HCT116 (cell line): ENCODE measurements around the gene ATG10. TPM values are rescaled to one million over a fixed set of nuclear protein-coding genes. Genes with fewer than 3 reads are reported as not detected.

ENCODE experiments used
- ATAC-seq: fragments of 200-7000 bp; cut with Tn5 transposase; 2 replicates; pipeline ENCODE4 v1.9.1; 2020; ENCODE audit warnings: mild to moderate bottlenecking, moderate library complexity
- BruUV-seq: library from RNA; stranded (reverse); fragments of 400-500 nt; replicated peaks from 2 replicates; lab custom pipeline; 2021; lab: Mats Ljungman, UMichigan
- CTCF ChIA-PET: fragments of 300-600 bp; sonication (Branson Sonifier 250); formaldehyde crosslinking; loops from one replicate; lab custom pipeline; 2021; ENCODE audit warnings: antibody characterized with exemption; lab: Charles Lee
- POLR2A ChIA-PET: fragments of 300-600, 350-600 bp; sonication (Branson Sonifier 250); formaldehyde crosslinking; loops from one replicate; lab custom pipeline; 2021; ENCODE audit warnings: antibody characterized with exemption; lab: Charles Lee
- RAD21 ChIA-PET, 2 experiments: fragments of 300-600 bp; sonication (Branson Sonifier 250); formaldehyde crosslinking; loops; one replicate each; lab custom pipeline; 2023; ENCODE audit warnings: low total read pairs in 2 of 2; ENCODE audit not compliant: uncharacterized antibody in 2 of 2, unreplicated experiment in 2 of 2, low non-redundant PET in 1 of 2; lab: Charles Lee
- DNase-seq: peaks from one replicate; pipeline ENCODE4 v3.0.0-alpha.2; 2010; ENCODE audit warnings: low read depth, low spot score
- H2AFZ ChIP-seq: fragments of 200-600 bp; shearing (Covaris generic), sonication (generic); 2 replicates; pipeline ENCODE4 v1.6.1; 2017; ENCODE audit warnings: low read depth, mixed run types, mixed read lengths, antibody characterized with exemption, low read length; ENCODE audit not compliant: poor library complexity, severe bottlenecking
- H3K27ac ChIP-seq: 2 replicates; pipeline ENCODE4 v1.5.1; 2012; ENCODE audit warnings: low read depth, low read length
- H3K27me3 ChIP-seq: fragments of 200-600 bp; sonication (generic); 2 replicates; pipeline ENCODE4 v1.6.1; 2016; ENCODE audit warnings: mixed run types, low read length, mixed read lengths; ENCODE audit not compliant: insufficient read depth
- H3K36me3 ChIP-seq, 2 experiments: fragments of 200-500 bp in 1 of 2; fragments of 200-600 bp in 1 of 2; sonication (Bioruptor generic) in 1 of 2; sonication (generic) in 1 of 2; 2 replicates each; pipeline versions ENCODE4 v1.5.1 to v1.6.1; 2014 to 2016; ENCODE audit warnings: low read length in 2 of 2, inconsistent platforms in 1 of 2, mixed read lengths in 1 of 2, mixed run types in 1 of 2; ENCODE audit not compliant: insufficient read depth in 2 of 2, control insufficient read depth in 1 of 2
- H3K4me1 ChIP-seq, 2 experiments: fragments of 200-600 bp in 1 of 2; sonication (generic) in 1 of 2; 2 replicates each; pipeline versions ENCODE4 v1.5.1 to v1.6.1; 2012 to 2017; ENCODE audit warnings: low read length in 2 of 2, inconsistent platforms in 1 of 2, mild to moderate bottlenecking in 1 of 2, mixed read lengths in 1 of 2, mixed run types in 1 of 2, moderate library complexity in 1 of 2; ENCODE audit not compliant: insufficient read depth in 2 of 2, control insufficient read depth in 1 of 2
- H3K4me2 ChIP-seq: fragments of 200-600 bp; sonication (generic); 2 replicates; pipeline ENCODE4 v1.6.1; 2017; ENCODE audit warnings: mixed run types, low read length, mixed read lengths
- H3K4me3 ChIP-seq, 2 experiments: fragments of 200-600 bp in 1 of 2; sonication (generic) in 1 of 2; replicated peaks in 1 of 2; 2 replicates each; pipeline ENCODE4 v1.5.1; 2011 to 2016; ENCODE audit warnings: low read length in 2 of 2, control low read depth in 1 of 2, low read depth in 1 of 2, mild to moderate bottlenecking in 1 of 2, mixed read lengths in 1 of 2, mixed run types in 1 of 2
- H3K79me2 ChIP-seq: fragments of 200-600 bp; sonication (generic); 2 replicates; pipeline ENCODE4 v1.6.1; 2017; ENCODE audit warnings: mild to moderate bottlenecking, mixed run types, low read length, moderate library complexity, mixed read lengths; ENCODE audit not compliant: insufficient read depth
- H3K9ac ChIP-seq: fragments of 200-600 bp; sonication (generic); 2 replicates; pipeline ENCODE4 v1.6.1; 2016; ENCODE audit warnings: low read length, mixed read lengths
- H3K9me2 ChIP-seq: fragments of 200-600 bp; sonication (generic), shearing (Covaris generic); 2 replicates; pipeline ENCODE4 v1.6.1; 2017; ENCODE audit warnings: mixed run types, mild to moderate bottlenecking, moderate library complexity; ENCODE audit not compliant: insufficient read depth
- H3K9me3 ChIP-seq, 2 experiments: fragments of 200-500 bp in 1 of 2; fragments of 200-600 bp in 1 of 2; sonication (Bioruptor generic) in 1 of 2; sonication (generic) in 1 of 2; 2 replicates each; pipeline ENCODE4 v1.6.1; 2014 to 2017; ENCODE audit warnings: low read length in 2 of 2, mixed read lengths in 2 of 2, inconsistent platforms in 1 of 2, low read depth in 1 of 2, mild to moderate bottlenecking in 1 of 2, mixed run types in 1 of 2, moderate library complexity in 1 of 2; ENCODE audit not compliant: control insufficient read depth in 1 of 2, insufficient read depth in 1 of 2
- H4K20me1 ChIP-seq: fragments of 200-600 bp; sonication (generic), shearing (Covaris generic); 2 replicates; pipeline ENCODE4 v1.6.1; 2017; ENCODE audit warnings: mixed run types, mild to moderate bottlenecking, moderate library complexity; ENCODE audit not compliant: insufficient read depth
- CEBPB ChIP-seq: IDR thresholded peaks from 2 replicates; pipeline ENCODE4 v1.6.1; 2012; ENCODE audit warnings: low read depth
- CTCF ChIP-seq, 3 experiments: fragments of 200-600 bp in 1 of 3; sonication (generic) in 1 of 3; IDR thresholded peaks in 2 of 3; conservative IDR thresholded peaks in 1 of 3; 2 replicates each; pipeline ENCODE4 v1.5.1; 2012 to 2017; ENCODE audit warnings: low read depth in 2 of 3, low read length in 2 of 3, antibody characterized with exemption in 1 of 3, borderline replicate concordance in 1 of 3, control low read depth in 1 of 3, mild to moderate bottlenecking in 1 of 3, mixed read lengths in 1 of 3, mixed run types in 1 of 3, moderate library complexity in 1 of 3; ENCODE audit not compliant: insufficient read depth in 1 of 3
- EGR1 ChIP-seq: IDR thresholded peaks from 2 replicates; pipeline ENCODE4 v1.6.1; 2012; ENCODE audit warnings: low read depth
- ELF1 ChIP-seq: IDR thresholded peaks from 2 replicates; pipeline ENCODE4 v1.6.1; 2012; ENCODE audit warnings: low read depth, borderline replicate concordance
- EZH2 ChIP-seq: fragments of 200-600 bp; sonication (generic); IDR thresholded peaks from 2 replicates; pipeline ENCODE4 v1.6.1; 2017; ENCODE audit warnings: antibody characterized with exemption, mixed run types
- EZH2phosphoT487 ChIP-seq: fragments of 200-600 bp; IDR thresholded peaks from 2 replicates; pipeline ENCODE4 v1.6.1; 2018; ENCODE audit warnings: antibody characterized with exemption, borderline replicate concordance
- FOSL1 ChIP-seq: IDR thresholded peaks from 2 replicates; pipeline ENCODE4 v1.6.1; 2012; ENCODE audit warnings: low read depth
- MAX ChIP-seq: IDR thresholded peaks from 2 replicates; pipeline ENCODE4 v1.6.1; 2012
- POLR2A ChIP-seq: IDR thresholded peaks from 2 replicates; pipeline ENCODE4 v1.7.0; 2011; ENCODE audit warnings: borderline replicate concordance; ENCODE audit not compliant: insufficient read depth, insufficient read length; ENCODE audit errors: extremely low read depth
- RAD21 ChIP-seq: IDR thresholded peaks from 2 replicates; pipeline ENCODE4 v1.6.1; 2012; ENCODE audit warnings: low read depth, mild to moderate bottlenecking
- SIN3A ChIP-seq: IDR thresholded peaks from 2 replicates; pipeline ENCODE4 v1.6.1; 2012; ENCODE audit warnings: low read depth
- SP1 ChIP-seq: IDR thresholded peaks from 2 replicates; pipeline ENCODE4 v1.6.1; 2012; ENCODE audit warnings: low read depth
- YY1 ChIP-seq: IDR thresholded peaks from 2 replicates; pipeline ENCODE4 v1.6.1; 2011; ENCODE audit warnings: low read length, low read depth, moderate library complexity, mild to moderate bottlenecking; ENCODE audit not compliant: insufficient replicate concordance; ENCODE audit errors: extremely low read depth
- ZBTB33 ChIP-seq: IDR thresholded peaks from 2 replicates; pipeline ENCODE4 v1.6.1; 2011; ENCODE audit warnings: mild to moderate bottlenecking, low read length, moderate library complexity; ENCODE audit not compliant: insufficient replicate concordance; ENCODE audit errors: extremely low read depth
- ZFX ChIP-seq: fragments of 450-650 bp; IDR thresholded peaks from 2 replicates; pipeline ENCODE4 v1.6.1; 2017
- ZNF274 ChIP-seq: fragments of 200-500 bp; sonication (Bioruptor generic); IDR thresholded peaks from 2 replicates; pipeline ENCODE4 v1.6.1; 2014; ENCODE audit warnings: mild to moderate bottlenecking, low read depth, low read length, inconsistent platforms
- intact Hi-C: fragments of 100-400 bp; cut with micrococcal nuclease; formaldehyde crosslinking; loops from 2 replicates; pipeline ENCODE4 v1.10.0; 2022
- total RNA-seq: library from RNA; stranded (reverse); gene quantifications from one replicate; pipeline ENCODE4 v1.2.1, GENCODE V29; 2021; ENCODE audit not compliant: unreplicated experiment
- TF ChIP-seq, protein P1 (sequence below): IDR thresholded peaks from 2 replicates; pipeline ENCODE4 v1.6.1; 2012
- TF ChIP-seq, protein P2 (sequence below): IDR thresholded peaks from 2 replicates; pipeline ENCODE4 v1.6.1; 2012; ENCODE audit warnings: low read depth

ATG10 gene
- total RNA-seq, 1 experiment from 2014 or later, result 9.4 TPM

DNA sequence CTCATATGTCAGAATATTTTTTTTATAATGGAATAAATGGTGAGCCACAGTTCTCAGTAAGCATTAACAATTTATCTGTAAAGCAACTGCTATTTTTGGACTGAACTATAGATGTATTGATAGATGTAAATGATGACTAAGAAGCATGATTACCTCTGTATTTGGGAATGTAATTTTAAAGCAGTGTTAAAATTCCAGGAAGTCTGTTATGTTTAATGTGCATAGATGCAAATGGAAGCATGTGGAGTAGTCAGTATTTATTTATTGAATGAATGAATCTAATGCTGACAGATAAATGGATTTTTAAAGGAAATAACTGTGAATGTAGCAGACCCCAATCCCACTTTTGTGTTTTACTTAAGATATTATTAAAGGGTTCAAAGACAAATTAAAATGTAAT is 95.0 kb downstream of the ATG10 start:
- TF ChIP-seq ELF1 (no peak), CTCF (IDR thresholded peaks at IDR 0.05 in 2 of 3, conservative IDR thresholded peaks at IDR 0.05 in 1 of 3; ENCODE audit: borderline replicate concordance in 1 of 3, insufficient read depth in 1 of 3, low read depth in 2 of 3, low read length in 2 of 3) (no peak), EGR1 (no peak), EZH2 (no peak), YY1 (no peak), ZNF274 (no peak), SP1 (no peak), FOSL1 (no peak), CEBPB (no peak), EZH2phosphoT487 (no peak), ZFX (no peak), SIN3A (no peak), POLR2A (no peak), RAD21 (no peak), ZBTB33 (no peak), MAX (no peak)
- TF ChIP-seq, protein P1, sequence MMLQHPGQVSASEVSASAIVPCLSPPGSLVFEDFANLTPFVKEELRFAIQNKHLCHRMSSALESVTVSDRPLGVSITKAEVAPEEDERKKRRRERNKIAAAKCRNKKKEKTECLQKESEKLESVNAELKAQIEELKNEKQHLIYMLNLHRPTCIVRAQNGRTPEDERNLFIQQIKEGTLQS, result no peak
- TF ChIP-seq, protein P2, sequence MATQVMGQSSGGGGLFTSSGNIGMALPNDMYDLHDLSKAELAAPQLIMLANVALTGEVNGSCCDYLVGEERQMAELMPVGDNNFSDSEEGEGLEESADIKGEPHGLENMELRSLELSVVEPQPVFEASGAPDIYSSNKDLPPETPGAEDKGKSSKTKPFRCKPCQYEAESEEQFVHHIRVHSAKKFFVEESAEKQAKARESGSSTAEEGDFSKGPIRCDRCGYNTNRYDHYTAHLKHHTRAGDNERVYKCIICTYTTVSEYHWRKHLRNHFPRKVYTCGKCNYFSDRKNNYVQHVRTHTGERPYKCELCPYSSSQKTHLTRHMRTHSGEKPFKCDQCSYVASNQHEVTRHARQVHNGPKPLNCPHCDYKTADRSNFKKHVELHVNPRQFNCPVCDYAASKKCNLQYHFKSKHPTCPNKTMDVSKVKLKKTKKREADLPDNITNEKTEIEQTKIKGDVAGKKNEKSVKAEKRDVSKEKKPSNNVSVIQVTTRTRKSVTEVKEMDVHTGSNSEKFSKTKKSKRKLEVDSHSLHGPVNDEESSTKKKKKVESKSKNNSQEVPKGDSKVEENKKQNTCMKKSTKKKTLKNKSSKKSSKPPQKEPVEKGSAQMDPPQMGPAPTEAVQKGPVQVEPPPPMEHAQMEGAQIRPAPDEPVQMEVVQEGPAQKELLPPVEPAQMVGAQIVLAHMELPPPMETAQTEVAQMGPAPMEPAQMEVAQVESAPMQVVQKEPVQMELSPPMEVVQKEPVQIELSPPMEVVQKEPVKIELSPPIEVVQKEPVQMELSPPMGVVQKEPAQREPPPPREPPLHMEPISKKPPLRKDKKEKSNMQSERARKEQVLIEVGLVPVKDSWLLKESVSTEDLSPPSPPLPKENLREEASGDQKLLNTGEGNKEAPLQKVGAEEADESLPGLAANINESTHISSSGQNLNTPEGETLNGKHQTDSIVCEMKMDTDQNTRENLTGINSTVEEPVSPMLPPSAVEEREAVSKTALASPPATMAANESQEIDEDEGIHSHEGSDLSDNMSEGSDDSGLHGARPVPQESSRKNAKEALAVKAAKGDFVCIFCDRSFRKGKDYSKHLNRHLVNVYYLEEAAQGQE, result no peak
- DNase-seq, result no peak
- Histone ChIP-seq H3K9ac (no peak overlapping the region), H4K20me1 (no peaks in the 10 kb centered on the region), H3K27me3 (no peaks in the 10 kb centered on the region), H3K4me2 (no peak overlapping the region), H3K79me2 (no peaks in the 10 kb centered on the region), H3K27ac (no peak overlapping the region), H3K9me2 (no peaks in the 10 kb centered on the region), H3K36me3 (no peaks in the 10 kb centered on the region), H3K9me3 (no peaks in the 10 kb centered on the region), H3K4me1 (no peaks in the 10 kb centered on the region), H3K4me3 (no peak overlapping the region), H2AFZ (no peak overlapping the region)
- no TSS peak for BruUV-seq
- POLR2A ChIA-PET, result no interaction called here
- CTCF ChIA-PET, result no interaction called here
- ATAC-seq, result no peak
- RAD21 ChIA-PET, result no interaction called here
- intact Hi-C loops, result no loop called here
